Measurements from ENCODE around the gene NUDT17.

Gene NUDT17

DNA sequence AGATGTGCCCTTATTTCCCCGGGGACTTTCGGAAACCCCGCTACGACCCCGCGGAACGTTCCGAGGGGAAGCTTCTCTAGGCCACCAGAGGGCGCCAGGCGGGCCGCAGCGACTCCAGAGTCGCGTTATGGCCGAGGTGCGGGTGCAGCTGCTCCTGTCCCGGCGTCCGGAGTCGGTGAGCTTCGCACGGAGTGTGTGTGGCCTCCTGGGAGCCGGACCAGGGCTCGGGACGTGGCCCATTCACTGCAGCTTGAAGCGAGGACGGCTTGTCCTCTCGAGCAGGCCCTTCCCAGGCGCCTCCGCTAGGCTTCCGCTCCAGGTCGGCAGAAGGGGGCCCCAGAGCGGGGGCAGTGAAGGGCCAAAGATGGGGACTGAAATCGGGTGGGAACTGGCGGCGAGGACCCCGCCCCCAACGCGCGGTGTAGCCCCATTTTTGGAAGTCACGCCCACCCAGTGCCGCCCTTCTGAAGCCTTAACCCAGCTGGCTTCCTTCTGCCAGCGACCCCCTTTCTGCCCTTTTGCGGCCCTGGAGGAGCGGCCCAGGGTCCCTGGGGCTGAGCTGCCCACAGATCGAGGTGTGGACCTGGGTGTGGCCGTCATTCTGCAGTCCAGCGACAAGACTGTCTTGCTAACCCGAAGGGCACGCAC, at the start of gene NUDT17 (continued):
- TF ChIP-seq, protein P1, sequence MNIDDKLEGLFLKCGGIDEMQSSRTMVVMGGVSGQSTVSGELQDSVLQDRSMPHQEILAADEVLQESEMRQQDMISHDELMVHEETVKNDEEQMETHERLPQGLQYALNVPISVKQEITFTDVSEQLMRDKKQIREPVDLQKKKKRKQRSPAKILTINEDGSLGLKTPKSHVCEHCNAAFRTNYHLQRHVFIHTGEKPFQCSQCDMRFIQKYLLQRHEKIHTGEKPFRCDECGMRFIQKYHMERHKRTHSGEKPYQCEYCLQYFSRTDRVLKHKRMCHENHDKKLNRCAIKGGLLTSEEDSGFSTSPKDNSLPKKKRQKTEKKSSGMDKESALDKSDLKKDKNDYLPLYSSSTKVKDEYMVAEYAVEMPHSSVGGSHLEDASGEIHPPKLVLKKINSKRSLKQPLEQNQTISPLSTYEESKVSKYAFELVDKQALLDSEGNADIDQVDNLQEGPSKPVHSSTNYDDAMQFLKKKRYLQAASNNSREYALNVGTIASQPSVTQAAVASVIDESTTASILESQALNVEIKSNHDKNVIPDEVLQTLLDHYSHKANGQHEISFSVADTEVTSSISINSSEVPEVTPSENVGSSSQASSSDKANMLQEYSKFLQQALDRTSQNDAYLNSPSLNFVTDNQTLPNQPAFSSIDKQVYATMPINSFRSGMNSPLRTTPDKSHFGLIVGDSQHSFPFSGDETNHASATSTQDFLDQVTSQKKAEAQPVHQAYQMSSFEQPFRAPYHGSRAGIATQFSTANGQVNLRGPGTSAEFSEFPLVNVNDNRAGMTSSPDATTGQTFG (tag by site-specific recombination; IDR thresholded peaks at IDR 0.05; ENCODE audit: borderline replicate concordance) = no peak
- no peak for TF ChIP-seq ZNF211 (tag by site-specific recombination; IDR thresholded peaks at IDR 0.05; ENCODE audit: low read depth)
- TF ChIP-seq ZNF426 (tag by site-specific recombination; IDR thresholded peaks at IDR 0.05) = no peak
- no peak for TF ChIP-seq ZNF510 (tag by site-specific recombination; IDR thresholded peaks at IDR 0.05; ENCODE audit: insufficient replicate concordance)
- no peak for TF ChIP-seq ZNF157 (tag by site-specific recombination; IDR thresholded peaks at IDR 0.05)
- TF ChIP-seq, protein P2, sequence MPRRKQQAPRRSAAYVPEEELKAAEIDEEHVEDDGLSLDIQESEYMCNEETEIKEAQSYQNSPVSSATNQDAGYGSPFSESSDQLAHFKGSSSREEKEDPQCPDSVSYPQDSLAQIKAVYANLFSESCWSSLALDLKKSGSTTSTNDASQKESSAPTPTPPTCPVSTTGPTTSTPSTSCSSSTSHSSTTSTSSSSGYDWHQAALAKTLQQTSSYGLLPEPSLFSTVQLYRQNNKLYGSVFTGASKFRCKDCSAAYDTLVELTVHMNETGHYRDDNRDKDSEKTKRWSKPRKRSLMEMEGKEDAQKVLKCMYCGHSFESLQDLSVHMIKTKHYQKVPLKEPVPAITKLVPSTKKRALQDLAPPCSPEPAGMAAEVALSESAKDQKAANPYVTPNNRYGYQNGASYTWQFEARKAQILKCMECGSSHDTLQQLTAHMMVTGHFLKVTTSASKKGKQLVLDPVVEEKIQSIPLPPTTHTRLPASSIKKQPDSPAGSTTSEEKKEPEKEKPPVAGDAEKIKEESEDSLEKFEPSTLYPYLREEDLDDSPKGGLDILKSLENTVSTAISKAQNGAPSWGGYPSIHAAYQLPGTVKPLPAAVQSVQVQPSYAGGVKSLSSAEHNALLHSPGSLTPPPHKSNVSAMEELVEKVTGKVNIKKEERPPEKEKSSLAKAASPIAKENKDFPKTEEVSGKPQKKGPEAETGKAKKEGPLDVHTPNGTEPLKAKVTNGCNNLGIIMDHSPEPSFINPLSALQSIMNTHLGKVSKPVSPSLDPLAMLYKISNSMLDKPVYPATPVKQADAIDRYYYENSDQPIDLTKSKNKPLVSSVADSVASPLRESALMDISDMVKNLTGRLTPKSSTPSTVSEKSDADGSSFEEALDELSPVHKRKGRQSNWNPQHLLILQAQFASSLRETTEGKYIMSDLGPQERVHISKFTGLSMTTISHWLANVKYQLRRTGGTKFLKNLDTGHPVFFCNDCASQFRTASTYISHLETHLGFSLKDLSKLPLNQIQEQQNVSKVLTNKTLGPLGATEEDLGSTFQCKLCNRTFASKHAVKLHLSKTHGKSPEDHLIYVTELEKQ (tag by site-specific recombination; IDR thresholded peaks at IDR 0.05; ENCODE audit: borderline replicate concordance) = no peak
- no peak for TF ChIP-seq HOXC10 (CRISPR knock-in tag; IDR thresholded peaks at IDR 0.05)
- TF ChIP-seq, protein P3, sequence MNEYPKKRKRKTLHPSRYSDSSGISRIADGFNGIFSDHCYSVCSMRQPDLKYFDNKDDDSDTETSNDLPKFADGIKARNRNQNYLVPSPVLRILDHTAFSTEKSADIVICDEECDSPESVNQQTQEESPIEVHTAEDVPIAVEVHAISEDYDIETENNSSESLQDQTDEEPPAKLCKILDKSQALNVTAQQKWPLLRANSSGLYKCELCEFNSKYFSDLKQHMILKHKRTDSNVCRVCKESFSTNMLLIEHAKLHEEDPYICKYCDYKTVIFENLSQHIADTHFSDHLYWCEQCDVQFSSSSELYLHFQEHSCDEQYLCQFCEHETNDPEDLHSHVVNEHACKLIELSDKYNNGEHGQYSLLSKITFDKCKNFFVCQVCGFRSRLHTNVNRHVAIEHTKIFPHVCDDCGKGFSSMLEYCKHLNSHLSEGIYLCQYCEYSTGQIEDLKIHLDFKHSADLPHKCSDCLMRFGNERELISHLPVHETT (tag by site-specific recombination; IDR thresholded peaks at IDR 0.05) = no peak
- no peak for TF ChIP-seq ZNF548 (tag by site-specific recombination; IDR thresholded peaks at IDR 0.05)
- TF ChIP-seq, protein P4, sequence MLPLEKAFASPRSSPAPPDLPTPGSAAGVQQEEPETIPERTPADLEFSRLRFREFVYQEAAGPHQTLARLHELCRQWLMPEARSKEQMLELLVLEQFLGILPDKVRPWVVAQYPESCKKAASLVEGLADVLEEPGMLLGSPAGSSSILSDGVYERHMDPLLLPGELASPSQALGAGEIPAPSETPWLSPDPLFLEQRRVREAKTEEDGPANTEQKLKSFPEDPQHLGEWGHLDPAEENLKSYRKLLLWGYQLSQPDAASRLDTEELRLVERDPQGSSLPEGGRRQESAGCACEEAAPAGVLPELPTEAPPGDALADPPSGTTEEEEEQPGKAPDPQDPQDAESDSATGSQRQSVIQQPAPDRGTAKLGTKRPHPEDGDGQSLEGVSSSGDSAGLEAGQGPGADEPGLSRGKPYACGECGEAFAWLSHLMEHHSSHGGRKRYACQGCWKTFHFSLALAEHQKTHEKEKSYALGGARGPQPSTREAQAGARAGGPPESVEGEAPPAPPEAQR (tag by site-specific recombination; IDR thresholded peaks at IDR 0.05) = no peak
- no peak for TF ChIP-seq SETDB1 (IDR thresholded peaks at IDR 0.05; ENCODE audit: insufficient read length, low read length)
- TF ChIP-seq, protein P5, sequence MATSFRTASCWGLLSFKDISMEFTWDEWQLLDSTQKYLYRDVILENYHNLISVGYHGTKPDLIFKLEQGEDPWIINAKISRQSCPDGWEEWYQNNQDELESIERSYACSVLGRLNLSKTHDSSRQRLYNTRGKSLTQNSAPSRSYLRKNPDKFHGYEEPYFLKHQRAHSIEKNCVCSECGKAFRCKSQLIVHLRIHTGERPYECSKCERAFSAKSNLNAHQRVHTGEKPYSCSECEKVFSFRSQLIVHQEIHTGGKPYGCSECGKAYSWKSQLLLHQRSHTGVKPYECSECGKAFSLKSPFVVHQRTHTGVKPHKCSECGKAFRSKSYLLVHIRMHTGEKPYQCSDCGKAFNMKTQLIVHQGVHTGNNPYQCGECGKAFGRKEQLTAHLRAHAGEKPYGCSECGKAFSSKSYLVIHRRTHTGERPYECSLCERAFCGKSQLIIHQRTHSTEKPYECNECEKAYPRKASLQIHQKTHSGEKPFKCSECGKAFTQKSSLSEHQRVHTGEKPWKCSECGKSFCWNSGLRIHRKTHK (tag by site-specific recombination; IDR thresholded peaks at IDR 0.05) = no peak
- TF ChIP-seq ZNF223 (tag by site-specific recombination; IDR thresholded peaks at IDR 0.05) = no peak
- TF ChIP-seq ZNF776 (tag by site-specific recombination; IDR thresholded peaks at IDR 0.05; ENCODE audit: borderline replicate concordance) = no peak
- TF ChIP-seq, protein P6, sequence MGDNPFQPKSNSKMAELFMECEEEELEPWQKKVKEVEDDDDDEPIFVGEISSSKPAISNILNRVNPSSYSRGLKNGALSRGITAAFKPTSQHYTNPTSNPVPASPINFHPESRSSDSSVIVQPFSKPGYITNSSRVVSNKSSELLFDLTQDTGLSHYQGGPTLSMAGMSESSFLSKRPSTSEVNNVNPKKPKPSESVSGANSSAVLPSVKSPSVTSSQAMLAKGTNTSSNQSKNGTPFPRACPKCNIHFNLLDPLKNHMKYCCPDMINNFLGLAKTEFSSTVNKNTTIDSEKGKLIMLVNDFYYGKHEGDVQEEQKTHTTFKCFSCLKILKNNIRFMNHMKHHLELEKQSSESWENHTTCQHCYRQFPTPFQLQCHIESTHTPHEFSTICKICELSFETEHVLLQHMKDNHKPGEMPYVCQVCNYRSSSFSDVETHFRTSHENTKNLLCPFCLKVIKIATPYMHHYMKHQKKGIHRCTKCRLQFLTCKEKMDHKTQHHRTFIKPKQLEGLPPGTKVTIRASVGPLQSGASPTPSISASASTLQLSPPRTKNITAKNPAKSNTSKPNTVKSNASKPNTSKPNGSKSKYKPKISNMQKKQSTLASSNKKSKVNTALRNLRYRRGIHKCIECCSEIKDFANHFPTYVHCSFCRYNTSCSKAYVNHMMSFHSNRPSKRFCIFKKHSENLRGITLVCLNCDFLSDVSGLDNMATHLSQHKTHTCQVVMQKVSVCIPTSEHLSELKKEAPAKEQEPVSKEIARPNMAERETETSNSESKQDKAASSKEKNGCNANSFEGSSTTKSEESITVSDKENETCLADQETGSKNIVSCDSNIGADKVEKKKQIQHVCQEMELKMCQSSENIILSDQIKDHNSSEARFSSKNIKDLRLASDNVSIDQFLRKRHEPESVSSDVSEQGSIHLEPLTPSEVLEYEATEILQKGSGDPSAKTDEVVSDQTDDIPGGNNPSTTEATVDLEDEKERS (tag by site-specific recombination; IDR thresholded peaks at IDR 0.05) = no peak
- TF ChIP-seq, protein P7, sequence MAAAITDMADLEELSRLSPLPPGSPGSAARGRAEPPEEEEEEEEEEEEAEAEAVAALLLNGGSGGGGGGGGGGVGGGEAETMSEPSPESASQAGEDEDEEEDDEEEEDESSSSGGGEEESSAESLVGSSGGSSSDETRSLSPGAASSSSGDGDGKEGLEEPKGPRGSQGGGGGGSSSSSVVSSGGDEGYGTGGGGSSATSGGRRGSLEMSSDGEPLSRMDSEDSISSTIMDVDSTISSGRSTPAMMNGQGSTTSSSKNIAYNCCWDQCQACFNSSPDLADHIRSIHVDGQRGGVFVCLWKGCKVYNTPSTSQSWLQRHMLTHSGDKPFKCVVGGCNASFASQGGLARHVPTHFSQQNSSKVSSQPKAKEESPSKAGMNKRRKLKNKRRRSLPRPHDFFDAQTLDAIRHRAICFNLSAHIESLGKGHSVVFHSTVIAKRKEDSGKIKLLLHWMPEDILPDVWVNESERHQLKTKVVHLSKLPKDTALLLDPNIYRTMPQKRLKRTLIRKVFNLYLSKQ (tag by site-specific recombination; IDR thresholded peaks at IDR 0.05; ENCODE audit: borderline replicate concordance) = no peak
- no peak for TF ChIP-seq MYNN (tag by site-specific recombination; IDR thresholded peaks at IDR 0.05; ENCODE audit: borderline replicate concordance)
- TF ChIP-seq REPIN1 (tag by site-specific recombination; IDR thresholded peaks at IDR 0.05; ENCODE audit: low read depth) = no peak
- no peak for TF ChIP-seq TCF7L2 (IDR thresholded peaks at IDR 0.05; ENCODE audit: borderline replicate concordance, low read depth, low read length)
- TF ChIP-seq WT1 (tag by site-specific recombination; IDR thresholded peaks at IDR 0.05) = no peak
- peak; percentile 39; the same call in 1 of the 2 replicates for TF ChIP-seq IKZF3 (tag by site-specific recombination; IDR thresholded peaks at IDR 0.05)
- peak; percentile 94 for TF ChIP-seq SCRT2 (tag by site-specific recombination; IDR thresholded peaks at IDR 0.05)
